ENCODE measurements around the gene POC5.

Gene POC5

GRCh38 chr5:75656311-75657003, 60.8 kb downstream of the POC5 start:
- no peak for DNase-seq

GRCh38 chr5:75654693-75655295, 62.4 kb downstream of the POC5 start:
- no peak for DNase-seq

GRCh38 chr5:75653521-75653920, 63.7 kb downstream of the POC5 start:
- no peak for DNase-seq

- DNase-seq, result no peak
Measured at GRCh38 chr5:75651575-75652238, 65.5 kb downstream of the POC5 start.

GRCh38 chr5:75648712-75649111, 68.5 kb downstream of the POC5 start:
- no peak for DNase-seq

GRCh38 chr5:75640826-75641225, 76.4 kb downstream of the POC5 start:
- no peak for DNase-seq

DNA sequence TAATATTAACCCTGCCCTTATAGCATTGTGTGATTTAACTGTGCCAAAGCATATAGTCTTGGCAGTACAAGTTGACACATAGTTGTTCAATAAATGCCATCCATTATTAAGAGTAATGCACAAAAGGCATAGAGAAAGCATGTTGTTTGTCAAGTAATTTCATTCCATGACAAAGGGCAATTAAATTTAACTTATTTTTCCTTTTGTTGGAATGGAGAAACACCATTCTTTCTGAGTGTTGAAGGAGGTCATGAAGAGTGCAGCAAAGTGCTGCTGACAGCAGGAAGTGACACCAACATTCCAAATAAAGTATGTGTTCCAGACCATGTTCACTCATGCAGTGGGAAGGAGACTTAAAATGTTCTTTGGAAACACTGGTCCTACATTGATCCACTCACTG, 76.8 kb downstream of the POC5 start:
- DNase-seq, result no peak

DNA sequence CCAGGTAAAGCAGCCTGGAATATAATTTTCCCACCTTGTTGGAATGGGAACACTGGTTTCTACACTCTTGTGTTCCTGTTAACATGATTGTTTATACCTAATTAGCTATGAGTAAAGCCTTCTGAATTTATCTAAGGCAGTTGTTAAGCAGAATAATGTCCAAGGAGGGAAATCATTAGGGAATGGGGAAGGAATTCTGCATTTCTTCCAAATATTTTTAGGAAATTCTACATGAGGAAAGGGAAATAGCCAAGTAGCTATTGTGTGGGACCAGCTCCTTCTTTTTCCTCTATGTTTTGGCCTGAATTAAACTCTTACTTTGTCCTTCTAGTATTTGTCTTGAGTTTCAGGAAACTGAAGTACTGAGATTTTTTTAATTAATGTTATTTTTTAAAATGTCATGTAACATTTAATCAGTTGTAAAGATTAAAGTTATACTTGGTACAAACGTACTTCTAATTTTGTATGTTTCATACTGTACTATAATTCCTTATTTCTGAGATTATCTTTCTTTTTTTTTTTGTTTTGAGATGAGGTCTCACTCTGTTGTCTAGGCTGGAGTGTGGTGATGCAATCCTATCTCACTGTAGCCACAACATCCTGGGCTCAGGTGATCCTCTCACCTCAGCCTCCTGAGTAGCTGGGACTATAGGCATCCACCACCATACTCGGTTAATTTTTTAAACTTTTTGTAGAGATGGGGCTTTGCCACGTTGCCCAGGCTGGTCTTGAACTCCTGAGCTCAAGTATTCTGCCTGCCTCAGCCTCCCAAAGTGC, 77.5 kb downstream of the POC5 start:
- no peak for DNase-seq

GRCh38 chr5:75637949-75638348, 79.3 kb downstream of the POC5 start:
- no peak for DNase-seq

DNA sequence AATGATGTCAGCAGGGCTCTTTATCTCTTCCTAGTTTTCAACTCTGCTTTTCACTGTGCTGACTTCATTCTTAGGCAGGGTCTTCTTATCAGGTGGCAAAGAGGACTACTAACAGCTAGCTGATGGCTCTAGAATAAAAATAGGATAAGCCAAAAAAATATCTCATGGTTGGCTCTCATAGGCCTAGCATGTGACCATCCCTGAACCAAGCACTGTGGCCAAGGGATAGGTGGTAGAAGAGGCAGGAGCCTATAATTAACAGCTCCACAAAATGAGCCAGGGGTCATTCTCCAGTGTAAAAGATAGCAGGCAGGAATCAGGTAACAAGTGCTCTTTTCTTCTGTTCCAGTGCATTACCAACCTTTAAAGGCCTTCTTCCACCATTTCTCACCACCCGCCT, 84.9 kb downstream of the POC5 start:
- DNase-seq, result no peak

- no peak for DNase-seq
Measured at GRCh38 chr5:75630875-75631274, 86.4 kb downstream of the POC5 start.

DNA sequence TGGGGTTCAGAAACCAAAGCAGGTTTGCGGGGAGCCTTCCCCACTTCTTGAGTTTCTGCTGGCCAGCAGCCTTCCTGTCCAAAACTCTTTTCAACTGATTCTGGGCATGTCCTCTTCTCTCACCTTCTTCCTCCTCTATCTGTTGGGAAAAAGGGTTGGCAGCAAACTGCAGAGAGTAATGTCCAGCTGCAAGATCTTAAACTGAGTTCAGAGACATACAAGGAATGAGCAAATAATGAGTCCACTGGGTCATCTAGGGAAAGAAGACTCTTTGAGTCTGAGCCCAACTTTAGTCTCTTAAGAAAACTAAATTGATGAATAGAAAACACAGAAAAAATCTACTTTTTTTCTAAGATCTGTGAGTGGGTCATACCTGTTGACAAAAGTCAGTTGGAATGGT, 89.4 kb downstream of the POC5 start:
- DNase-seq, result no peak

GRCh38 chr5:75626959-75627358, 90.3 kb downstream of the POC5 start:
- no peak for DNase-seq
